ENCODE data around the gene RAD54L. TPM values are rescaled to one million over a fixed set of nuclear protein-coding genes. Genes with fewer than 3 reads are reported as not detected.
"Not testable (repeated sequence)": the region's sequence is repeated elsewhere in the genome, so short reads cannot be mapped to it uniquely, and the experiment has no call there.

The RAD54L gene
- total RNA-seq, 1 donor from 2014 or later, result 17.0 TPM

- Mint-ChIP-seq H3K9me3 (ENCODE audit: low read depth) (no peaks in the 10 kb centered on the region), H3K4me1 (ENCODE audit: low read depth) (peaks cover 10% of the 10 kb centered on the region), H3K27me3 (no peaks in the 10 kb centered on the region), H3K4me3 (ENCODE audit: low read depth) (no peak overlapping the region), H3K27ac (no peak overlapping the region), H3K36me3 (ENCODE audit: insufficient read depth) (peaks cover 11% of the 10 kb centered on the region)
- no peak for TF ChIP-seq CTCF (IDR thresholded peaks at IDR 0.05; ENCODE audit: unreplicated experiment)
- no peak for DNase-seq (ENCODE audit: low spot score, unreplicated experiment)
These were observed 58.6 kb downstream of the RAD54L start for GRCh38 chr1:46306159-46306530.

- H3K4me3 Mint-ChIP-seq (ENCODE audit: low read depth), result no peak overlapping the region
- no peaks in the 10 kb centered on the region for H3K9me3 Mint-ChIP-seq (ENCODE audit: low read depth)
- peaks cover 4% of the 10 kb centered on the region for H3K4me1 Mint-ChIP-seq (ENCODE audit: low read depth)
- no peak overlapping the region for H3K27ac Mint-ChIP-seq
- H3K36me3 Mint-ChIP-seq (ENCODE audit: insufficient read depth), result peaks cover 20% of the 10 kb centered on the region
- no peak for DNase-seq (ENCODE audit: low spot score, unreplicated experiment)
- no peak for TF ChIP-seq CTCF (IDR thresholded peaks at IDR 0.05; ENCODE audit: unreplicated experiment)
- H3K27me3 Mint-ChIP-seq, result no peaks in the 10 kb centered on the region
These were observed 62.0 kb downstream of the RAD54L start for GRCh38 chr1:46309401-46310159.

GRCh38 chr1:46310321-46310720 is 62.8 kb downstream of the RAD54L start:
- H3K4me3 Mint-ChIP-seq (ENCODE audit: low read depth), result no peak overlapping the region
- peaks cover 21% of the 10 kb centered on the region for H3K36me3 Mint-ChIP-seq (ENCODE audit: insufficient read depth)
- peaks cover 2% of the 10 kb centered on the region for H3K4me1 Mint-ChIP-seq (ENCODE audit: low read depth)
- H3K27me3 Mint-ChIP-seq, result no peaks in the 10 kb centered on the region
- H3K9me3 Mint-ChIP-seq (ENCODE audit: low read depth), result no peaks in the 10 kb centered on the region
- TF ChIP-seq CTCF (IDR thresholded peaks at IDR 0.05; ENCODE audit: unreplicated experiment), result no peak
- peak overlapping the region; percentile 70 for H3K27ac Mint-ChIP-seq
- no peak for DNase-seq (ENCODE audit: low spot score, unreplicated experiment)

- no peaks in the 10 kb centered on the region for H3K27me3 Mint-ChIP-seq
- H3K4me1 Mint-ChIP-seq (ENCODE audit: low read depth), result peaks cover 8% of the 10 kb centered on the region
- no peak overlapping the region for H3K4me3 Mint-ChIP-seq (ENCODE audit: low read depth)
- TF ChIP-seq CTCF (IDR thresholded peaks at IDR 0.05; ENCODE audit: unreplicated experiment), result no peak
- no peaks in the 10 kb centered on the region for H3K9me3 Mint-ChIP-seq (ENCODE audit: low read depth)
- H3K36me3 Mint-ChIP-seq (ENCODE audit: insufficient read depth), result peaks cover 15% of the 10 kb centered on the region
- H3K27ac Mint-ChIP-seq, result no peak overlapping the region
- DNase-seq (ENCODE audit: low spot score, unreplicated experiment), result no peak
These were observed 68.3 kb downstream of the RAD54L start for GRCh38 chr1:46315669-46316403.

GRCh38 chr1:46317323-46317722 is 69.8 kb downstream of the RAD54L start:
- DNase-seq (ENCODE audit: low spot score, unreplicated experiment), result no peak
- Mint-ChIP-seq H3K27me3 (no peaks in the 10 kb centered on the region), H3K4me3 (ENCODE audit: low read depth) (no peak overlapping the region), H3K36me3 (ENCODE audit: insufficient read depth) (peaks cover 13% of the 10 kb centered on the region), H3K27ac (no peak overlapping the region), H3K9me3 (ENCODE audit: low read depth) (no peaks in the 10 kb centered on the region), H3K4me1 (ENCODE audit: low read depth) (peaks cover 10% of the 10 kb centered on the region)
- no peak for TF ChIP-seq CTCF (IDR thresholded peaks at IDR 0.05; ENCODE audit: unreplicated experiment)

- H3K27ac Mint-ChIP-seq; H3K27me3 Mint-ChIP-seq; H3K36me3 Mint-ChIP-seq (ENCODE audit: insufficient read depth); H3K4me3 Mint-ChIP-seq (ENCODE audit: low read depth); H3K9me3 Mint-ChIP-seq (ENCODE audit: low read depth); DNase-seq (ENCODE audit: low spot score, unreplicated experiment); H3K4me1 Mint-ChIP-seq (ENCODE audit: low read depth): not testable (repeated sequence)
These were observed 71.7 kb downstream of the RAD54L start for GRCh38 chr1:46319301-46319700.

- peak overlapping the region; percentile 85 for H3K27ac Mint-ChIP-seq
- H3K36me3 Mint-ChIP-seq (ENCODE audit: insufficient read depth); H3K4me1 Mint-ChIP-seq (ENCODE audit: low read depth); DNase-seq (ENCODE audit: low spot score, unreplicated experiment); H3K27me3 Mint-ChIP-seq; H3K9me3 Mint-ChIP-seq (ENCODE audit: low read depth); H3K4me3 Mint-ChIP-seq (ENCODE audit: low read depth): not testable (repeated sequence)
These were observed 72.7 kb downstream of the RAD54L start for GRCh38 chr1:46319960-46320914.
